K562 (cell line): ENCODE data around the gene TEPSIN. TPM values are rescaled to one million over a fixed set of nuclear protein-coding genes. Genes with fewer than 3 reads are reported as not detected.

Experiments
- ATAC-seq: fragments of 200-7000 bp; cut with Tn5 transposase; 3 replicates; pipeline ENCODE4 v1.9.1; 2020; ENCODE audit warnings: moderate library complexity
- BruUV-seq: library from RNA; stranded (reverse); fragments of 400-500 nt; replicated peaks from 2 replicates; lab custom pipeline; 2021; lab: Mats Ljungman, UMichigan
- CTCF ChIA-PET: fragments of 300-600 bp; formaldehyde crosslinking; extraction: SDS; loops from one replicate; lab custom pipeline; 2021; ENCODE audit warnings: low intra/inter-chr PET ratio; lab: Yijun Ruan, JAX
- POLR2A ChIA-PET: fragments of 300-600, 350-650 bp; sonication (Branson Sonifier 250); formaldehyde crosslinking; extraction: SDS; loops from one replicate; lab custom pipeline; 2021; ENCODE audit warnings: antibody characterized with exemption, inconsistent platforms; lab: Yijun Ruan, JAX
- DNase-seq, 4 experiments: peaks; one replicate each; pipeline versions ENCODE4 v3.0.0 to v3.0.0-alpha.2; 2011 to 2018; ENCODE audit warnings: low spot score in 3 of 4, mixed read lengths in 3 of 4; ENCODE audit errors: extremely low read depth in 1 of 4
- FAIRE-seq: peaks from 2 replicates; lab custom pipeline; 2011; peaks lifted over from hg19 to GRCh38; lab: Jason Lieb, UNC
- H2AFZ ChIP-seq: 2 replicates; pipeline ENCODE4 v1.6.0; 2011; ENCODE audit warnings: low read depth, low read length, control low read depth, inconsistent platforms
- H3K27ac ChIP-seq: fragments of 200-600 bp; 3 replicates; pipeline ENCODE4 v1.8.0; 2011; ENCODE audit warnings: low read depth, mild to moderate bottlenecking, control low read depth, inconsistent platforms, low read length, moderate library complexity, mixed read lengths; ENCODE audit errors: extremely low read depth
- H3K27me3 ChIP-seq, 2 experiments: fragments of 300-600 bp in 1 of 2; 2 replicates in 1 of 2; 3 replicates in 1 of 2; pipeline versions ENCODE4 v1.6.0 to v1.8.0; 2011; ENCODE audit warnings: inconsistent platforms in 2 of 2, low read length in 2 of 2, mild to moderate bottlenecking in 1 of 2, mixed read lengths in 1 of 2, moderate library complexity in 1 of 2; ENCODE audit not compliant: control insufficient read depth in 2 of 2, insufficient read depth in 2 of 2
- H3K36me3 ChIP-seq: fragments of 300-600 bp; 3 replicates; pipeline ENCODE4 v1.8.0; 2011; ENCODE audit warnings: mild to moderate bottlenecking, low read length, inconsistent platforms; ENCODE audit not compliant: control insufficient read depth, insufficient read depth
- H3K4me1 ChIP-seq, 2 experiments: fragments of 200-600 bp in 1 of 2; replicated peaks in 1 of 2; 2 replicates in 1 of 2; 3 replicates in 1 of 2; pipeline versions ENCODE4 v1.5.1 to v1.8.0; 2011; ENCODE audit warnings: inconsistent platforms in 2 of 2, low read length in 2 of 2, mild to moderate bottlenecking in 1 of 2, mixed read lengths in 1 of 2, moderate library complexity in 1 of 2; ENCODE audit not compliant: control insufficient read depth in 2 of 2, insufficient read depth in 2 of 2
- H3K4me2 ChIP-seq: 2 replicates; pipeline ENCODE4 v1.6.1; 2011; ENCODE audit warnings: low read length, control low read depth, inconsistent platforms, mixed read lengths; ENCODE audit not compliant: insufficient read depth
- H3K4me3 ChIP-seq: fragments of 200-600 bp; sonication (generic), shearing (Covaris generic); 2 replicates; pipeline ENCODE4 v1.5.1; 2016; ENCODE audit warnings: control low read depth, inconsistent platforms
- H3K79me2 ChIP-seq: fragments of 200-600 bp; 3 replicates; pipeline ENCODE4 v1.8.0; 2011; ENCODE audit warnings: low read length, inconsistent platforms; ENCODE audit not compliant: control insufficient read depth, insufficient read depth
- H3K9ac ChIP-seq, 2 experiments: 2 replicates each; pipeline versions ENCODE4 v1.6.0 to v1.6.1; 2011; ENCODE audit warnings: low read depth in 2 of 2, low read length in 2 of 2, control low read depth in 1 of 2, inconsistent platforms in 1 of 2, mild to moderate bottlenecking in 1 of 2, mixed read lengths in 1 of 2; ENCODE audit not compliant: insufficient read depth in 1 of 2
- H3K9me1 ChIP-seq: one replicate; pipeline ENCODE4 v1.6.0; 2011; ENCODE audit warnings: inconsistent platforms, mild to moderate bottlenecking, low read length, moderate library complexity; ENCODE audit not compliant: control insufficient read depth, insufficient read depth
- H3K9me3 ChIP-seq: replicated peaks from 2 replicates; pipeline ENCODE4 v1.5.1; 2011; ENCODE audit warnings: low read depth, low read length, inconsistent platforms; ENCODE audit not compliant: control insufficient read depth, insufficient read depth
- H4K20me1 ChIP-seq: replicated peaks from 2 replicates; pipeline ENCODE4 v1.6.1; 2011; ENCODE audit warnings: low read length, inconsistent platforms, mixed read lengths; ENCODE audit not compliant: control insufficient read depth, insufficient read depth
- ARID3A ChIP-seq: IDR thresholded peaks from 2 replicates; pipeline ENCODE4 v1.6.1; 2012; ENCODE audit warnings: low read depth, low read length, improper control_type of control experiment, borderline replicate concordance
- CAMTA2 ChIP-seq: fragments of 250-450 bp; sonication (Bioruptor Pico); conservative IDR thresholded peaks from 2 replicates; pipeline ENCODE4 v1.5.1; 2022
- DNMT1 ChIP-seq: fragments of 450-650 bp; IDR thresholded peaks from 2 replicates; pipeline ENCODE4 v1.6.1; 2016; ENCODE audit warnings: antibody characterized with exemption, mild to moderate bottlenecking
- ELK1 ChIP-seq: sonication (generic); formaldehyde crosslinking; IDR thresholded peaks from 2 replicates; pipeline ENCODE4 v1.8.1; 2022; ENCODE audit warnings: missing genetic modification reagents
- GMEB1 ChIP-seq: fragments of 250-450 bp; sonication (Bioruptor Pico); IDR thresholded peaks from 2 replicates; pipeline ENCODE4 v1.4.0; 2020; ENCODE audit warnings: mild to moderate bottlenecking
- ILF3 ChIP-seq: fragments of 450-650 bp; IDR thresholded peaks from 2 replicates; pipeline ENCODE4 v1.6.1; 2018; ENCODE audit warnings: antibody characterized with exemption, mild to moderate bottlenecking, moderate library complexity, borderline replicate concordance
- MEF2A ChIP-seq: IDR thresholded peaks from 2 replicates; pipeline ENCODE4 v1.6.1; 2011; ENCODE audit warnings: low read depth, mild to moderate bottlenecking, low read length, moderate library complexity; ENCODE audit not compliant: control insufficient read depth
- MYBL2 ChIP-seq, 2 experiments: fragments of 450-650 bp in 1 of 2; sonication (generic) in 1 of 2; formaldehyde crosslinking in 1 of 2; IDR thresholded peaks; 2 replicates each; pipeline versions ENCODE4 v1.6.1 to v1.8.1; 2017 to 2022; ENCODE audit warnings: borderline replicate concordance in 1 of 2, inconsistent platforms in 1 of 2, low read depth in 1 of 2, mild to moderate bottlenecking in 1 of 2, missing genetic modification reagents in 1 of 2, moderate library complexity in 1 of 2
- NR4A1 ChIP-seq, 2 experiments: fragments of 250-450 bp in 1 of 2; fragments of 450-650 bp in 1 of 2; sonication (Bioruptor Pico) in 1 of 2; IDR thresholded peaks; 2 replicates each; pipeline versions ENCODE4 v1.4.0 to v1.6.1; 2016 to 2020; ENCODE audit warnings: mild to moderate bottlenecking in 2 of 2, missing compliant biosample characterization in 1 of 2, missing genetic modification characterization in 1 of 2, moderate library complexity in 1 of 2
- SMARCB1 ChIP-seq: IDR thresholded peaks from 2 replicates; pipeline ENCODE4 v1.6.1; 2011; ENCODE audit warnings: improper control_type of control experiment, low read depth; ENCODE audit not compliant: insufficient read length
- SOX6 ChIP-seq: fragments of 450-650 bp; IDR thresholded peaks from 2 replicates; pipeline ENCODE4 v1.6.1; 2014; ENCODE audit warnings: mild to moderate bottlenecking
- TBL1XR1 ChIP-seq, 2 experiments: IDR thresholded peaks; 2 replicates each; pipeline ENCODE4 v1.6.1; 2012; ENCODE audit warnings: improper control_type of control experiment in 2 of 2, low read length in 2 of 2, mild to moderate bottlenecking in 1 of 2
- ZNF253 ChIP-seq: fragments of 250-450 bp; sonication (Bioruptor Pico); conservative IDR thresholded peaks from 2 replicates; pipeline ENCODE4 v1.6.1; 2021; ENCODE audit warnings: mild to moderate bottlenecking
- ZNF263 ChIP-seq: sonication (generic); formaldehyde crosslinking; IDR thresholded peaks from 2 replicates; pipeline ENCODE4 v1.8.0; 2022; ENCODE audit warnings: mild to moderate bottlenecking, missing genetic modification reagents, borderline replicate concordance
- ZNF780A ChIP-seq: fragments of 250-450 bp; sonication (Bioruptor Pico); IDR thresholded peaks from 2 replicates; pipeline ENCODE4 v1.5.0; 2021; ENCODE audit warnings: mild to moderate bottlenecking
- ZZZ3 ChIP-seq: fragments of 450-650 bp; IDR thresholded peaks from 2 replicates; pipeline ENCODE4 v1.6.1; 2016; ENCODE audit warnings: antibody characterized with exemption, mild to moderate bottlenecking, moderate library complexity
- WGBS: fragments of 100-300 bp; shearing (Covaris generic); methylation state at CpG from one replicate; pipeline ENCODE4 v1.1.6; 2016; ENCODE audit warnings: low coverage, mixed read lengths; ENCODE audit not compliant: insufficient coverage; ENCODE audit errors: missing lambda C conversion rate; 5-methylcytosine and 5-hydroxymethylcytosine counted together
- in situ Hi-C: fragments of 300-500 bp; cut with MboI; formaldehyde crosslinking; loops from 4 replicates; pipeline ENCODE4 v1.15.0; 2018; ENCODE audit warnings: inconsistent platforms, mixed read lengths
- intact Hi-C: fragments of 100-400 bp; cut with micrococcal nuclease; formaldehyde crosslinking; loops from 2 replicates; pipeline ENCODE4 v1.14.2; 2022
- polyA plus RNA-seq, 8 experiments: library from polyadenylated mRNA; depleted of rRNA in 4 of 8; stranded (reverse) in 5 of 8; unstranded in 3 of 8; fragments of >200 nt; fragmentation: Nextera tagmentation in 2 of 8; fragmentation: Illumina TruSeq in 1 of 8; extraction: Ambion mirVana in 2 of 8; extraction: Trizol in 1 of 8; gene quantifications; 2 replicates each; pipeline versions ENCODE4 v1.2.1 to v1.2.3, GENCODE V29; 2011 to 2014; ENCODE audit warnings: inconsistent platforms in 1 of 8, missing spikeins in 1 of 8
- total RNA-seq, 7 experiments: library from RNA; depleted of rRNA in 6 of 7; stranded (reverse); fragments of >200 nt in 6 of 7; fragmentation: Illumina TruSeq in 2 of 7; extraction: Trizol in 2 of 7; gene quantifications; 2 replicates each; pipeline versions ENCODE4 v1.2.1 to v1.2.3, GENCODE V29; 2011 to 2021; ENCODE audit warnings: low replicate concordance in 1 of 7

The TEPSIN gene
- total and polyA plus RNA-seq, 9 of the 15 experiments (the other 6 are each of a cell fraction or from before 2014, with no cell fraction given): 0.80 to 29.8 (median 5.3) TPM

GRCh38 chr17:81187120-81187519 lies 51.7 kb downstream of the TEPSIN start:
- ATAC-seq (no peak), DNase-seq (no peak), FAIRE-seq (no peak)
- Histone ChIP-seq H2AFZ (no peak overlapping the region), H3K4me2 (no peak overlapping the region), H3K4me3 (no peak overlapping the region), H3K36me3 (no peaks in the 10 kb centered on the region), H3K4me1 (peaks cover 0 to 62% of the 10 kb centered on the region in 2 experiments; a peak in 2 of 5 replicates), H3K79me2 (no peaks in the 10 kb centered on the region), H3K27me3 (peaks cover 5 to 16% of the 10 kb centered on the region in 2 experiments; a peak in 3 of 5 replicates), H4K20me1 (no peaks in the 10 kb centered on the region; the same call in 1 of the 2 replicates), H3K9me1 (no peaks in the 10 kb centered on the region), H3K9me3 (no peaks in the 10 kb centered on the region)
- CTCF ChIA-PET: no interaction called here
- 64% methylated on average over 9 of the region's 11 CpGs for WGBS
- intact Hi-C loops: no loop called here
- in situ Hi-C loops: no loop called here
- TF ChIP-seq NR4A1 (CRISPR knock-in tag; IDR thresholded peaks at IDR 0.05): no peak
- TF ChIP-seq NR4A1 (tag; IDR thresholded peaks at IDR 0.05): no peak
- TF ChIP-seq ZNF780A: no peak
- TF ChIP-seq GMEB1 (CRISPR knock-in tag): no peak
- TF ChIP-seq SMARCB1: no peak
- no peak for TF ChIP-seq ELK1 (CRISPR knock-in tag)
- no peak for TF ChIP-seq ZZZ3
- no peak for TF ChIP-seq MYBL2 (IDR thresholded peaks at IDR 0.05; ENCODE audit: low read depth)
- no peak for TF ChIP-seq MYBL2 (CRISPR knock-in tag; IDR thresholded peaks at IDR 0.05; ENCODE audit: borderline replicate concordance)
- no peak for TF ChIP-seq ILF3
- TF ChIP-seq SOX6: no peak
- TF ChIP-seq ZNF263: no peak
- no peak for TF ChIP-seq TBL1XR1 (IDR thresholded peaks at IDR 0.05; ENCODE audit: low read length in 2 of 2)
- TF ChIP-seq CAMTA2 (CRISPR knock-in tag): no peak
- no peak for TF ChIP-seq ZNF253 (CRISPR knock-in tag)
- no peak for TF ChIP-seq DNMT1
- no peak for TF ChIP-seq MEF2A
- TF ChIP-seq ARID3A: no peak
- TF ChIP-seq, all 486 proteins: peak for 0
- Histone ChIP-seq H3K9ac (peak overlapping the region in 1 of 2 experiments; percentile 77; a peak in 2 of 4 replicates), H3K27ac (no peak overlapping the region)
- POLR2A ChIA-PET: interaction anchor here (1.1 kb wide), 1 partner anchor 8 kb away, joined by 5 read pairs; no protein-coding TSS in a partner anchor
- no TSS peak for BruUV-seq
